AG10803 (cell line): ENCODE data around the gene KIDINS220.

Experiments
- DNase-seq: peaks from one replicate; pipeline ENCODE4 v3.0.0; 2010; ENCODE audit warnings: low read depth
- H3K4me3 ChIP-seq: 2 replicates; pipeline ENCODE4 v1.5.1; 2011; ENCODE audit warnings: mild to moderate bottlenecking, low read length, control low read depth
- TF ChIP-seq, protein P1 (sequence below): conservative IDR thresholded peaks from 2 replicates; pipeline ENCODE4 v1.5.1; 2011; ENCODE audit warnings: mild to moderate bottlenecking, low read length, control low read depth, inconsistent platforms

The KIDINS220 gene

DNA sequence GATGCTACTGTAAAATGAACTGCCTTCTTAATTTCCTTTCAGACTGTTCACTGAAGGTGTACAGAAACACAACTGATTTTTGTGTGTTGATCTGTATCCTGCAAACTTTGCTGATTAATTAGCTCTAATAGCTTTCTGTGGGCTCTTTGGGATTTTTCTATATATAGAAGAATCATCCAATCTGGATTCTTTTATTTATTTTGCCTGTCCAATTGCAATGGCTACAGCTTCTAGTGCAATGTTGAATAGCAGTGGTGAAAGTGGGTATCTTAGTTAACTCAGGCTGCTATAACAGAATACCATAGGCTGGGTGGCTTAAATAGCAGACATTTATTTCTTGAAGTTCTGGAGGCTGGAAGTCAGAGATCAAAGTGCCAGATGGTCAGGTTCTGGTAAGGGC is 81.2 kb downstream of the KIDINS220 start:
- H3K4me3 ChIP-seq: no peak overlapping the region
- no peak for DNase-seq
- TF ChIP-seq, protein P1, sequence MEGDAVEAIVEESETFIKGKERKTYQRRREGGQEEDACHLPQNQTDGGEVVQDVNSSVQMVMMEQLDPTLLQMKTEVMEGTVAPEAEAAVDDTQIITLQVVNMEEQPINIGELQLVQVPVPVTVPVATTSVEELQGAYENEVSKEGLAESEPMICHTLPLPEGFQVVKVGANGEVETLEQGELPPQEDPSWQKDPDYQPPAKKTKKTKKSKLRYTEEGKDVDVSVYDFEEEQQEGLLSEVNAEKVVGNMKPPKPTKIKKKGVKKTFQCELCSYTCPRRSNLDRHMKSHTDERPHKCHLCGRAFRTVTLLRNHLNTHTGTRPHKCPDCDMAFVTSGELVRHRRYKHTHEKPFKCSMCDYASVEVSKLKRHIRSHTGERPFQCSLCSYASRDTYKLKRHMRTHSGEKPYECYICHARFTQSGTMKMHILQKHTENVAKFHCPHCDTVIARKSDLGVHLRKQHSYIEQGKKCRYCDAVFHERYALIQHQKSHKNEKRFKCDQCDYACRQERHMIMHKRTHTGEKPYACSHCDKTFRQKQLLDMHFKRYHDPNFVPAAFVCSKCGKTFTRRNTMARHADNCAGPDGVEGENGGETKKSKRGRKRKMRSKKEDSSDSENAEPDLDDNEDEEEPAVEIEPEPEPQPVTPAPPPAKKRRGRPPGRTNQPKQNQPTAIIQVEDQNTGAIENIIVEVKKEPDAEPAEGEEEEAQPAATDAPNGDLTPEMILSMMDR: no peak

DNA sequence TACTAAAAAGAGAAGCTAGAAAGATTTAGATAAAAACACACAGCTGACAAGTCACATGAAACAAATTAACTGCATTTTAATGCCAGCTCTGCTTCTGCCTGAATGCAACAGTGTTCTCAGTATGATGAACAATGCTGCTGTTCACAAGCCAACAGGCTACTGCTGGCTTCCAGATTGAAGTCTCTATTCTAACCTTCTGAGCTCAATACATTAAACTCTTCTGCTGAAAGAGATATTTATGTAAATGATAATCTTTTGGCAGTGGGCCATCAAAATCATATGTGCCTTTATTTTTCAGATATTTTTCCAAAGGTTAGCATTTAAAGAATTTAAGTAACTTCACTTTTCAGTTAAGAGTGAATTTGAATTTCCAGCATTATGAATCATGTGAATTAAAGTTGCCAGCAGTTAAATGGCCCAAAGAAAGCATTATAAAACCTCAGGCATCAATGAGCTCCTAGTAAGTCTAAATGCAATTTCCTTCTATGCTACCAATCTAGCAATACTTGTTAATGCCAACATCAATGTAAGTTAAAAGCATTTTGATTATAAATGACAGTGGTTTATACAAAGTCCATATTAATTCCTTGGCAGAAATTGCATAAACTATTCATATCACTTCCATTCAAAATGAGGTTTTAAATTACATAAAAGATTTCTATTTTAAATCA is 83.2 kb downstream of the KIDINS220 start:
- no peak overlapping the region for H3K4me3 ChIP-seq
- TF ChIP-seq, protein P1: no peak
- peak; percentile 50 for DNase-seq

DNA sequence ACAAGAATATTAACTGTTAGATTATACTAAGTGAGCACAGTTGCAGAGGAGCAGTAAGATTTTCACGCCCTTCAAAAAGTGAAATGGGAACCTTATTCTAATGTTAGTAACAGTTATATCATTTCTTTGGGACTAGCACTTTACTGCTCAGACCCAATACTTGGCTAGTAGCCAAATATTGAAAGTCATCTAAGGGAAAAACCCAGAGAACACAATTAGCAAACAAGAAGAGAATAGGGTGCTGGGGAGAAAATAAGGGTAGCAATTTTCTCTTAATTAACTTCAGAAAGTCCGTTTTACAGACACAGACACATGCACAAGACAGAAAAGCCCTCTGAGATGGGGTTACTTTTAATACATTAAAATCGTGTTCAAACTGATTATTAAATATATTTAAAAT is 83.8 kb downstream of the KIDINS220 start:
- TF ChIP-seq, protein P1: no peak
- H3K4me3 ChIP-seq: no peak overlapping the region
- no peak for DNase-seq

DNA sequence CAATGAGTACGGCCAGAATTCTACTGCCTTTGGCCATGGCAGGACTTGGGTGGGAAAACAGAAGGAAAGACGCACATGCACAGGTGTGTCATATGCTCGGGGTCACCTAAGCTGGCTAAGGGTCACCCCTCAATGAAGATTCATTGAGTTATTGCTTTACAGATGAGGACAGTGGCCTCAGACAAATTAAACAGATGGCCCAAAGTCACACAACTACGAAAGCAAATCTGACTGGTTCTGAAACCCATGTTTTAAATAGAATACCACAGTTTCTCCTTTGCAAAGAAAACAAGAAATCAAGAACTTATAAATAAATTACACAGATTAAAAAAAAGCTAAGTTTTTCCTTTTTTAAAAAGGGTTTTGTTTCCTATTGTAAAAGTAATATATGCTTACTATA is 85.0 kb downstream of the KIDINS220 start:
- H3K4me3 ChIP-seq: no peak overlapping the region
- no peak for DNase-seq
- TF ChIP-seq, protein P1: no peak

DNA sequence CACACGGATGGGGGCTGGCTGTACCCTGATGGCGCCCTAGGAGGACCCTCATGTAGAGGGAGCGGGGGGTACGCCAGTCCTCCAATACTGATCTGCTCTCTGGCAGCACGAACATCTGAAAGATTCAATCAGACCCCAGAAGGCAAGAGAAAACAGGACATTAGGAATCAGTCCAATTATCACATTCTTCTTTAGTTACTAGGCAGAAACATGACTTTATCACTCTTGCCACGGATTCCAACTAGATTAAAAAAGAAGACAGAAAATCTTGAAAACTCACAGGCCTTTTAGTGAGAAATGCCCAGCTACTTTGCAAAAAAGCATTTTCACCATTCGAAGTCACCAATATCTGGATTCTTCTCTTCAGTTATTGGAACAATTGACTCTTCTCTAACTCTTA is 87.2 kb downstream of the KIDINS220 start:
- DNase-seq: peak; percentile 13
- TF ChIP-seq, protein P1: no peak
- no peak overlapping the region for H3K4me3 ChIP-seq

DNA sequence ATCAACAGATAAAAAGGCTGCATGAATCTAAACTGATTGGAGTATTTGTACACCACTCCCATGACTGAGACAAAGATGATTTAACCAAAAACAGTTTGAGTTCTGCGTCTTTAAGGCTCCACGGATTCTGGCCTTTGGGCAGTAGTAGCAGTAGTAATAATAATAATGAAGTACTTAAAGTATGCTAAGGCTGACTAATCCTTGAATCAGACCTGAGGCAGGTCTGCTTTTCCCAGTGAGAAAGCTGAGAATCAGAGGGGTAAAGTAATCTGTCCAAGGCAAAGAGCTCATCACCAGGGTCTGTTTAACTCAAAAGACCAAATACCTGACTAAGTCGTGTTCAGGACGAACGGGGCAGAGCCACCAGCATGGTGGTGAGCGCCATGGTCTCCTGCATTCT is 94.2 kb downstream of the KIDINS220 start:
- TF ChIP-seq, protein P1: no peak
- DNase-seq: no peak
- H3K4me3 ChIP-seq: no peak overlapping the region

DNA sequence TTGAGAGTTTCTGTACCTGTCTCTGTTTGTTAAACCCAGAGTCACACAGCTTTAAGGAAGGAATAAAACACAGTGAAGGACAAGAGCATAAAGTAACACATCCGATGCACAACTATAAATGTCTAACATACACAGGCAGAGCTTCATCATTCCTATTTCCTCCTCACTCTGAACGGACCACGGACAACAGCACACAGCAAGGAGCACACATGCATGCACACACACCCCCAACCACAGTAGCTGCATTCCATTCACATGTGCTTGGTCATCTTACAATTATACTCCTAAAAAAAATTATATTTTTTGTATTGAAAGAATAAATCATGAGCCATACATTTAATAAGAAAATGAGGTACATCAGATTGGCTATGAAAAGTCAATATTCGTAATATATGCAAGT is 97.3 kb downstream of the KIDINS220 start:
- TF ChIP-seq, protein P1: no peak

More for the DNA sequence above, 97.3 kb downstream of the KIDINS220 start:
- H3K4me3 ChIP-seq: no peak overlapping the region
- peak; percentile 29 for DNase-seq
